ENCODE results near the gene ANKRD23. TPM values are rescaled to one million over a fixed set of nuclear protein-coding genes. Genes with fewer than 3 reads are reported as not detected.

ANKRD23 gene
- total RNA-seq, 1 donor = 2.3 TPM

GRCh38 chr2:96841701-96842495, 1.9 kb downstream of the ANKRD23 start:
- DNase-seq (ENCODE audit: low read depth) = no peak
- H3K4me3 ChIP-seq (ENCODE audit: low read depth, low read length) = no peak overlapping the region
- TF ChIP-seq, protein P1, sequence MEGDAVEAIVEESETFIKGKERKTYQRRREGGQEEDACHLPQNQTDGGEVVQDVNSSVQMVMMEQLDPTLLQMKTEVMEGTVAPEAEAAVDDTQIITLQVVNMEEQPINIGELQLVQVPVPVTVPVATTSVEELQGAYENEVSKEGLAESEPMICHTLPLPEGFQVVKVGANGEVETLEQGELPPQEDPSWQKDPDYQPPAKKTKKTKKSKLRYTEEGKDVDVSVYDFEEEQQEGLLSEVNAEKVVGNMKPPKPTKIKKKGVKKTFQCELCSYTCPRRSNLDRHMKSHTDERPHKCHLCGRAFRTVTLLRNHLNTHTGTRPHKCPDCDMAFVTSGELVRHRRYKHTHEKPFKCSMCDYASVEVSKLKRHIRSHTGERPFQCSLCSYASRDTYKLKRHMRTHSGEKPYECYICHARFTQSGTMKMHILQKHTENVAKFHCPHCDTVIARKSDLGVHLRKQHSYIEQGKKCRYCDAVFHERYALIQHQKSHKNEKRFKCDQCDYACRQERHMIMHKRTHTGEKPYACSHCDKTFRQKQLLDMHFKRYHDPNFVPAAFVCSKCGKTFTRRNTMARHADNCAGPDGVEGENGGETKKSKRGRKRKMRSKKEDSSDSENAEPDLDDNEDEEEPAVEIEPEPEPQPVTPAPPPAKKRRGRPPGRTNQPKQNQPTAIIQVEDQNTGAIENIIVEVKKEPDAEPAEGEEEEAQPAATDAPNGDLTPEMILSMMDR (IDR thresholded peaks at IDR 0.05; ENCODE audit: insufficient read depth, low read length) = no peak

DNA sequence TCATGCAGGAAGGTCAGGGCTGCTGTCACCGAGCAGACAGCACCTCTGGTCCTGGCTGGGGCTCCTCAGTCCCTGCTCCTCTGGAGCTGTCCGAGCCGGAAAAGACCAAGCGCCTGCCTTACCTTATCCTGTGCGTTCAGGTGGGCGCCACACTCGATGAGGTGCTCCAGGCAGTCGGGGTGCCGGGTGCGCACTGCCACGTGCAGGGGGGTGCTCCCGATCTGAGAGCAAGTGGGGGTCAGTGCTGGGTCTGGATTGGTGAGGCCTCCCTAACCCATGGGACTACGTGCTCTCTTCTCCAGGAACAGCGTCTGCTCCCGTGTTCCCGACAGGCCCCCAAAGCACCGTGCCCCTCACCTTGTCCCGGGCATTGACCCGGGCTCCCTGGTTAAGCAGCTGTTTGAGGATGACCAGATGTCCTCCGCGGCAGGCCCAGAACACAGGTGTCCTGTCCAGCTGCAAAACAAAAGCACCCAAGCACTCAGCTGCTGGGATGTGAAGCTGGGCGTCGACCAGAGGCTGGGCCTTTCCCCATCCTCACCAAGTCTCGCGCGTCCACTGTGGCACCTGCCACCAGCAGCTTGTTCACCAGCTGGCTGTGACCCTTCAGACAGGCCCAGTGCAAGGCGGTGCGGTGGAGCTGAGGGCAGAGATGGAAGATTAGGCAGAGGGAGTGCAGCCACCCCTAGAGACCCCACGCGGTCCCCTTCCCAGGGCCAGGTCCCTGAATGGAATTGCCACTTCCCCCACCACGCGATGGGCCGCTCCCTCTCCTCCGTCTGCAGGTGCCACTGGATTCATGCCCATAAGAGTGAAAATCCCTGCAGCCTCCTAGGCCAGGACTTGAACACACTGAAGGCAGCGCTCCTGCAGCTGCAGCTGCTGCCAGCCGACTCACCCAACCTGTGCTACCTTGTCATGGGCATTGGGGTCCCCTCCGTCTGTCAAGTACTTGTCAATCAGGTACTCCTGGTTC, 3.7 kb downstream of the ANKRD23 start:
- TF ChIP-seq, protein P1 (IDR thresholded peaks at IDR 0.05; ENCODE audit: insufficient read depth, low read length) = no peak
- no peak overlapping the region for H3K4me3 ChIP-seq (ENCODE audit: low read depth, low read length)
- DNase-seq (ENCODE audit: low read depth) = no peak

- no peak for DNase-seq (ENCODE audit: low read depth)
- no peak overlapping the region for H3K4me3 ChIP-seq (ENCODE audit: low read depth, low read length)
- TF ChIP-seq, protein P1 (IDR thresholded peaks at IDR 0.05; ENCODE audit: insufficient read depth, low read length) = no peak
Observed at GRCh38 chr2:96839293-96839874, 4.4 kb downstream of the ANKRD23 start.

GRCh38 chr2:96838345-96839292, 5.2 kb downstream of the ANKRD23 start:
- H3K4me3 ChIP-seq (ENCODE audit: low read depth, low read length) = no peak overlapping the region
- TF ChIP-seq, protein P1 (IDR thresholded peaks at IDR 0.05; ENCODE audit: insufficient read depth, low read length) = no peak
- no peak for DNase-seq (ENCODE audit: low read depth)

- no peak overlapping the region for H3K4me3 ChIP-seq (ENCODE audit: low read depth, low read length)
- TF ChIP-seq, protein P1 (IDR thresholded peaks at IDR 0.05; ENCODE audit: insufficient read depth, low read length) = no peak
- no peak for DNase-seq (ENCODE audit: low read depth)
Observed at GRCh38 chr2:96837575-96837974, 6.2 kb downstream of the ANKRD23 start.

- TF ChIP-seq, protein P1 (IDR thresholded peaks at IDR 0.05; ENCODE audit: insufficient read depth, low read length) = no peak
- H3K4me3 ChIP-seq (ENCODE audit: low read depth, low read length) = no peak overlapping the region
- DNase-seq (ENCODE audit: low read depth) = no peak
Observed at GRCh38 chr2:96835830-96836229, 8.0 kb downstream of the ANKRD23 start.
